ENCODE results near the gene VWA3A. TPM values are rescaled to one million over a fixed set of nuclear protein-coding genes. Genes with fewer than 3 reads are reported as not detected.
"Not testable (repeated sequence)": the region's sequence is repeated elsewhere in the genome, so short reads cannot be mapped to it uniquely, and the experiment has no call there.

The VWA3A gene
- total RNA-seq, 1 donor from 2014 or later, result 0.56 TPM

DNA sequence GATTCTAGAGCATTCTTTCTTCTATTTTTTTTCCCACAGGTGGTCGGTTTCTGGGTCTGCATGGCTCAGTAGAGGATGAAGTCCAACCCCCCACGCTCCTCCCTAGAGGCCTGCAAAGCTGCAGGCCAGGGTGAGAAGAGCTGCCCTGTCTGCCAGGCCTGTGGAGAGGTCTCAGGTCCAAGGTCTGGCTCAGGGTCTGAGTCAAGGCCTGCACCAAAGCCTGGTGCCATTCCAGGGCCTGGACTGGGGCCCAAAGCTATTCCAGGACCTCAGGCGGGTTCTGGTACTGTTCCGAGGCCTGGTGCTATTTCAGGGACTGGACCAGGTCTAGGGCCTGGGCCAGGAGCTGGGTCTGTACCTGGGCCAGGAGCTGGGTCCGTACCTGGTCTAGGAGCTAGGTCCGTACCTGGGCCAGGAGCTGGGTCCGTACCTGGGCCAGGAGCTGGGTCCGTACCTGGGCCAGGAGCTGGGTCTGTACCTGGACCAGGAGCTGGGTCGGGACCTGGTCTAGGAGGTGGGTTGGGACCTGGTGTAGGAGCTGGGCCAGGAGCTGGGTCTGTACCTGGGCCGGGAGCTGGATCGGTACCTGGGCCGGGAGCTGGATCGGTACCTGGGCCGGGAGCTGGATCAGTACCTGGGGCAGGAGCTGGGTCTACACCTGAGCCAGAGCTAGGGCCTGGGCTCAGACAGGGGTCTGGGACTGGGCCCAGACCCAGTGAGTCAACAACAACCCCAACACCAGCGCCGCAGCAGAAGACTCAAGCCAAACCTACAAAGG is 73.4 kb downstream of the VWA3A start:
- Mint-ChIP-seq H3K36me3 (ENCODE audit: low read depth, unreplicated experiment) (no peaks in the 10 kb centered on the region), H3K9me3 (ENCODE audit: unreplicated experiment) (no peaks in the 10 kb centered on the region), H3K27ac (ENCODE audit: unreplicated experiment) (no peak overlapping the region), H3K4me3 (ENCODE audit: unreplicated experiment) (no peak overlapping the region), H3K27me3 (ENCODE audit: unreplicated experiment) (peaks cover 4% of the 10 kb centered on the region), H3K4me1 (ENCODE audit: unreplicated experiment) (no peaks in the 10 kb centered on the region)
- TF ChIP-seq, protein P1, sequence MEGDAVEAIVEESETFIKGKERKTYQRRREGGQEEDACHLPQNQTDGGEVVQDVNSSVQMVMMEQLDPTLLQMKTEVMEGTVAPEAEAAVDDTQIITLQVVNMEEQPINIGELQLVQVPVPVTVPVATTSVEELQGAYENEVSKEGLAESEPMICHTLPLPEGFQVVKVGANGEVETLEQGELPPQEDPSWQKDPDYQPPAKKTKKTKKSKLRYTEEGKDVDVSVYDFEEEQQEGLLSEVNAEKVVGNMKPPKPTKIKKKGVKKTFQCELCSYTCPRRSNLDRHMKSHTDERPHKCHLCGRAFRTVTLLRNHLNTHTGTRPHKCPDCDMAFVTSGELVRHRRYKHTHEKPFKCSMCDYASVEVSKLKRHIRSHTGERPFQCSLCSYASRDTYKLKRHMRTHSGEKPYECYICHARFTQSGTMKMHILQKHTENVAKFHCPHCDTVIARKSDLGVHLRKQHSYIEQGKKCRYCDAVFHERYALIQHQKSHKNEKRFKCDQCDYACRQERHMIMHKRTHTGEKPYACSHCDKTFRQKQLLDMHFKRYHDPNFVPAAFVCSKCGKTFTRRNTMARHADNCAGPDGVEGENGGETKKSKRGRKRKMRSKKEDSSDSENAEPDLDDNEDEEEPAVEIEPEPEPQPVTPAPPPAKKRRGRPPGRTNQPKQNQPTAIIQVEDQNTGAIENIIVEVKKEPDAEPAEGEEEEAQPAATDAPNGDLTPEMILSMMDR (IDR thresholded peaks at IDR 0.05; ENCODE audit: unreplicated experiment), result no peak
- DNase-seq (ENCODE audit: low spot score), result no peak

GRCh38 chr16:22171953-22172352 is 79.6 kb downstream of the VWA3A start:
- Mint-ChIP-seq H3K9me3 (ENCODE audit: unreplicated experiment) (no peaks in the 10 kb centered on the region), H3K4me3 (ENCODE audit: unreplicated experiment) (no peak overlapping the region), H3K36me3 (ENCODE audit: low read depth, unreplicated experiment) (no peaks in the 10 kb centered on the region), H3K27me3 (ENCODE audit: unreplicated experiment) (no peaks in the 10 kb centered on the region), H3K27ac (ENCODE audit: unreplicated experiment) (no peak overlapping the region), H3K4me1 (ENCODE audit: unreplicated experiment) (no peaks in the 10 kb centered on the region)
- TF ChIP-seq, protein P1 (IDR thresholded peaks at IDR 0.05; ENCODE audit: unreplicated experiment), result no peak
- no peak for DNase-seq (ENCODE audit: low spot score)

DNA sequence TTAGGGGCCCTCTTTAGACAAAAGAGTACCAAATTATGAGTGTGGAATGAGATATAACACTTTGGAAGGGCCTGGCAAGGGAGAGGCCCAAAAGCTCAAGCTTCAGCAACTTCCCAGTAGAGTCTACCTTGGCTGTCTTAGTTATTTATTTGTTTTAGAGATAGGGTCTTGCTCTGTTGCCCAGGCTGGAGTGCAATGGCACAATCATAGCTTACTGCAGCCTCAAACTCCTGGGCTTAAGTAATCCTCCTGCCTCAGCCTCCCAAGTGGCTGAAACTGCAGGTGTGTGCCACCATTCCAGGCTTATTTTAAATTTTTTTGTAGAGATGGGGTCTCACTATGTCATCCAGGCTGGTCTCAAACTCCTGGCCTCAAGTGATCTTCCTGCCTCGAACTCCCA is 80.3 kb downstream of the VWA3A start:
- not testable (repeated sequence) for H3K4me1 Mint-ChIP-seq (ENCODE audit: unreplicated experiment); H3K4me3 Mint-ChIP-seq (ENCODE audit: unreplicated experiment); H3K36me3 Mint-ChIP-seq (ENCODE audit: low read depth, unreplicated experiment); H3K9me3 Mint-ChIP-seq (ENCODE audit: unreplicated experiment); H3K27ac Mint-ChIP-seq (ENCODE audit: unreplicated experiment); H3K27me3 Mint-ChIP-seq (ENCODE audit: unreplicated experiment); DNase-seq (ENCODE audit: low spot score)

DNA sequence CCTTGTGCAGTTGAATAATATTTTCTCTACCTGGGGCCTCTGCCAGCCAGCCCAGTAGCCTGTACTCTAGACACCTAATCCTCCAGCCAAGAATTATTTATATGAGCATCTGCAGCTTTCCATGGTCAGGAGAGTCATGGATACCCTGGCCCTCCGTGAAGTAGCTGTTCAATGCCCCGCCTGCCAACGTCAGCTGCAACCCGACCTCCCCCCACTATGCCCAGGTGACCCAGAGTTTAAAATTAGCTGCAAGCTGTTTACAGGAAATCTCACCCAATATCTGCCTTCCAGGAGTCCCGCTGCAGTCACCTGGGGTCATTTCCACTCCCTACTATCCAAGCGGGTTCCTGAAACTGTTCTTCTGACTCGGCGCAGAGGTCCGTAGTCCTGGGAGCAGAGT is 82.3 kb downstream of the VWA3A start:
- no peak overlapping the region for H3K4me3 Mint-ChIP-seq (ENCODE audit: unreplicated experiment)
- H3K9me3 Mint-ChIP-seq (ENCODE audit: unreplicated experiment), result no peaks in the 10 kb centered on the region
- no peaks in the 10 kb centered on the region for H3K4me1 Mint-ChIP-seq (ENCODE audit: unreplicated experiment)
- no peak overlapping the region for H3K27ac Mint-ChIP-seq (ENCODE audit: unreplicated experiment)
- DNase-seq (ENCODE audit: low spot score), result no peak
- TF ChIP-seq, protein P1 (IDR thresholded peaks at IDR 0.05; ENCODE audit: unreplicated experiment), result no peak
- H3K36me3 Mint-ChIP-seq (ENCODE audit: low read depth, unreplicated experiment), result no peaks in the 10 kb centered on the region
- no peaks in the 10 kb centered on the region for H3K27me3 Mint-ChIP-seq (ENCODE audit: unreplicated experiment)

GRCh38 chr16:22177968-22178930 is 85.9 kb downstream of the VWA3A start:
- no peaks in the 10 kb centered on the region for H3K9me3 Mint-ChIP-seq (ENCODE audit: unreplicated experiment)
- H3K4me1 Mint-ChIP-seq (ENCODE audit: unreplicated experiment), result no peaks in the 10 kb centered on the region
- H3K27me3 Mint-ChIP-seq (ENCODE audit: unreplicated experiment), result no peaks in the 10 kb centered on the region
- TF ChIP-seq, protein P1 (IDR thresholded peaks at IDR 0.05; ENCODE audit: unreplicated experiment), result no peak
- H3K4me3 Mint-ChIP-seq (ENCODE audit: unreplicated experiment), result no peak overlapping the region
- DNase-seq (ENCODE audit: low spot score), result no peak
- H3K27ac Mint-ChIP-seq (ENCODE audit: unreplicated experiment), result no peak overlapping the region
- no peaks in the 10 kb centered on the region for H3K36me3 Mint-ChIP-seq (ENCODE audit: low read depth, unreplicated experiment)
